Activated T-cell treated with anti-CD3 and anti-CD28 coated beads, Interleukin-2, amount 50 U/mL, for 24 hours (primary cell): ENCODE data around the gene OR5T3.
"Not testable (repeated sequence)": the region's sequence is repeated elsewhere in the genome, so short reads cannot be mapped to it uniquely, and the experiment has no call there.

Experiments used
- DNase-seq: peaks from one replicate; pipeline ENCODE4 v3.0.0-alpha.2; 2020
- H3K27ac Mint-ChIP-seq: 2 replicates; pipeline ENCODE4 v1.8.0; 2020; ENCODE audit warnings: mild to moderate bottlenecking, mixed read lengths
- H3K27me3 Mint-ChIP-seq: 2 replicates; pipeline ENCODE4 v1.8.0; 2020; ENCODE audit warnings: mixed read lengths
- H3K36me3 Mint-ChIP-seq: 2 replicates; pipeline ENCODE4 v1.8.0; 2020; ENCODE audit warnings: low read depth, mixed read lengths
- H3K4me1 Mint-ChIP-seq: 2 replicates; pipeline ENCODE4 v1.8.0; 2020; ENCODE audit warnings: low read depth, mixed read lengths
- H3K4me3 Mint-ChIP-seq: 2 replicates; pipeline ENCODE4 v1.8.0; 2020; ENCODE audit warnings: mild to moderate bottlenecking, moderate library complexity, mixed read lengths
- H3K9me3 Mint-ChIP-seq: 2 replicates; pipeline ENCODE4 v1.8.0; 2020; ENCODE audit warnings: mixed read lengths

OR5T3 gene

DNA sequence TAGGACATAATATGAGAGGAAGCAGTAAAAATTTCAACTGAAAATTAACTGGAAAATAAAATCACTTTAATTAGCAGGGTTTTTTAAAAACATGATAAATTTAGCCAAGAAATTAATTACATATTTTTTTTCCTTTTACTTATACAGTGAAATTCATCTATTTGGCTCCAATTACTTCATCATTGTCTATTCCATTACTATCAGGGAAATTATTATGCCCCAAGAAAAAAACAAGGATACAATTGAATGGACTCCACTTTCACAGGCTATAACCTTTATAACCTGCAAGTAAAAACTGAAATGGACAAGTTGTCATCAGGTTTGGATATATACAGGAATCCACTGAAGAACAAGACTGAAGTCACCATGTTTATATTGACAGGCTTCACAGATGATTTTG, at the start of gene OR5T3:
OR5T3 (plus strand) TSS at position 301 of the 400 bp plus-strand sequence; CDS start at position 301, 0 bp downstream.
- DNase-seq = no peak
- Mint-ChIP-seq H3K4me1 (no peaks in the 10 kb centered on the region), H3K4me3 (no peak within 1 kb of the TSS), H3K27me3 (no peaks in the 10 kb centered on the region), H3K9me3 (peaks cover 6% of the 10 kb centered on the region), H3K36me3 (no peaks in the 10 kb centered on the region), H3K27ac (no peak within 1 kb of the TSS)

DNA sequence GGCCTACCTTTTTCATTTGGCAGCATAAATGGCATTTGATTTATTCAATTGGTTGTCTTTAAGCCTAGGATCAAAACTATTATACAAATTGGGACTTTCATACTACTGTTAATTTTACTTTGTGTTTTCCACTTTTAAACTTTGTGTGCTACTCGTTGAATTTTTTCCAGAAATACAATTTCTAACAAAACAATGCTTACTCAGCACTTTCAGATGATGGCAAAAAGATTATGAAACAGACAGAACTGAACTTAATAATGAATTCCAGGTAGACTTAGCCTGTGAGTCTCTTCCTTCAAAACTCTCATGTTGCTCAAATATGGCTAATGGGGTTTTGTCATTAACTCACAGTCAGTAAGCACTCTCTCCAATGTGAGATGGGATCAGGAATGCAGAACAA, 44.3 kb upstream of the OR5T3 start:
- no peak overlapping the region for H3K4me3 Mint-ChIP-seq
- H3K36me3 Mint-ChIP-seq = no peaks in the 10 kb centered on the region
- DNase-seq = no peak
- H3K27ac Mint-ChIP-seq = no peak overlapping the region
- peaks cover 23% of the 10 kb centered on the region for H3K9me3 Mint-ChIP-seq
- no peaks in the 10 kb centered on the region for H3K27me3 Mint-ChIP-seq
- no peaks in the 10 kb centered on the region for H3K4me1 Mint-ChIP-seq

DNA sequence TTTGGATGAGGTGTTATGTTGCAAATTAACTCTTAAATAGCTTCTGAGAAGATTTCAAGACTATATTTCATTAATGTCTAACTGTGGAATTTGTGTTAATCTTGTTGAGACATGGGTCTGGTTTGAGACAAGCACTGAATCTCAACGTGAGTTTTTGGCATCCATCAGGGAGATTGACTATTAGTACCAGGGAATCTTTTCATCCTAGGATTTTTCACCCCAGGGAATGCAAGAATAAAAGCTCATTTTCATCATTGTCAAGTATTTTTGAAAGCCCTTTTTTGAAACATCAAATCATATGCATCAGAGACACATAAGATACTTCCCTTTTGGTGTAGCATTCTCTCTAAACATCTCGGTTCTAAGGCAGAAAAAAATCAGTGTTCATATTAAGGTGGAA, 37.5 kb upstream of the OR5T3 start:
- H3K4me1 Mint-ChIP-seq = no peaks in the 10 kb centered on the region
- DNase-seq = no peak
- no peaks in the 10 kb centered on the region for H3K27me3 Mint-ChIP-seq
- H3K9me3 Mint-ChIP-seq = peaks cover 39% of the 10 kb centered on the region
- H3K36me3 Mint-ChIP-seq = no peaks in the 10 kb centered on the region
- no peak overlapping the region for H3K4me3 Mint-ChIP-seq
- H3K27ac Mint-ChIP-seq = no peak overlapping the region

DNA sequence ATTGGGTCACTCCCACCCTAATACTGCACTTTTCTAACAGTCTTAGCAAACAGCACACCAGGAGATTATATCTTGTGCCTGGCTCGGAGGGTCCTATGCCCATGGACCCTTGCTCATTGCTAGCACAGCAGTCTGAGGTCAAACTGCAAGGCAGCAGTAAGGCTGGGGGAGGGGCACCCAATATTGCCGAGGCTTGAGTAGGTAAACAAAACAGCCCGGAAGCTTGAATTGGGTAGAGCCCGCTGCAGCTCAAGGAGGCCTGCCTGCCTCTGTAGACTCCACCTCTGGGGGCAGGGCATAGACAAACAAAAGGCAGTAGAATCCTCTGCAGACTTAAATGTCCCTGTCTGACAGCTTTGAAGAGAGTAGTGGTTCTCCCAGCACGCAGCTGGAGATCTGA, 32.3 kb upstream of the OR5T3 start:
- not testable (repeated sequence) for H3K4me3 Mint-ChIP-seq, H3K36me3 Mint-ChIP-seq, H3K4me1 Mint-ChIP-seq, H3K27me3 Mint-ChIP-seq, H3K27ac Mint-ChIP-seq, DNase-seq
- peaks cover 42% of the 10 kb centered on the region for H3K9me3 Mint-ChIP-seq

DNA sequence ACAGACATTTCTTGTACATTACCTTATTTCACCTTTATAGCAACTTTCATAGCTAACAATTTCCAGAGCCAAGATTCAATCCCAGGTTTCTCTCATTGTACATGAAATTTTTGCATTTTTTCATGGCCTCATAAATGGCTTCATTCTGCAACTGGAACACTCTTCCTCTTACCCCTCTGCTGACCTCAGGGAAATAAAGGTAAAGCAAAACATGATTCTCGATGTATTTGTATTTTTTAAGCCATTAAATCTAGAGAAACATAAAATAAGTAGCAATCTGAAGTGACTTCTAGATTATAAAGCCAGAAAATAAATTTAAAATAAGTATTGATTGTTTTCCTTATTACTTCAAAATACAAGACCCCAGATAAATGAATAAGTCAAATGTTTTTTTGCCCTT, 17.9 kb upstream of the OR5T3 start, which contains the start of gene OR5T2:
OR5T2 (minus strand) TSS at position 101 of the 400 bp plus-strand sequence. CDS start 1,193 bp downstream, outside the sequence.
- Mint-ChIP-seq H3K27me3 (no peaks in the 10 kb centered on the region), H3K4me3 (no peak within 1 kb of the TSS), H3K36me3 (no peaks in the 10 kb centered on the region), H3K4me1 (no peaks in the 10 kb centered on the region), H3K27ac (no peak within 1 kb of the TSS), H3K9me3 (peaks cover 15% of the 10 kb centered on the region)
- no peak for DNase-seq

DNA sequence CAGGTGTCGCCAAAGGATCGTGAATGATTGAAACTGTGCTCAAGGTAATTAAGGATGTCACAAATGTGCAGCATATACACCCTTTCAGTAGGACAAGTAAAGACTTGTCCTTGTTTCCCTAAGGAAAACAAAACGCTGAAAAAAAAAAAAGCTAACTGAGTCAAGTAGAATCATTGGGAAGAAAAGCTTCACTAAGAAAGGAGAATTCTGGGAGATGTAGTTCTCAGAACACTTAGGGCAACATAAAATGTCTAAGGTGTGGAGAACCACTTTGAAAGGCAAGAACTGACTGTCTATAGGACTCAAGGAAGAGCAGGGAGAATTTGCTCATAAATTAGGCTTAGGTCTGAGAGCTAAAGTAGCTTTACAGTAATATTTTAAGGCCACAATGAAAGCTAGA, 19.0 kb downstream of the OR5T3 start:
- Mint-ChIP-seq H3K9me3 (peaks cover 23% of the 10 kb centered on the region), H3K36me3 (no peaks in the 10 kb centered on the region), H3K4me3 (no peak overlapping the region), H3K27me3 (no peaks in the 10 kb centered on the region), H3K4me1 (no peaks in the 10 kb centered on the region), H3K27ac (no peak overlapping the region)
- DNase-seq = no peak

DNA sequence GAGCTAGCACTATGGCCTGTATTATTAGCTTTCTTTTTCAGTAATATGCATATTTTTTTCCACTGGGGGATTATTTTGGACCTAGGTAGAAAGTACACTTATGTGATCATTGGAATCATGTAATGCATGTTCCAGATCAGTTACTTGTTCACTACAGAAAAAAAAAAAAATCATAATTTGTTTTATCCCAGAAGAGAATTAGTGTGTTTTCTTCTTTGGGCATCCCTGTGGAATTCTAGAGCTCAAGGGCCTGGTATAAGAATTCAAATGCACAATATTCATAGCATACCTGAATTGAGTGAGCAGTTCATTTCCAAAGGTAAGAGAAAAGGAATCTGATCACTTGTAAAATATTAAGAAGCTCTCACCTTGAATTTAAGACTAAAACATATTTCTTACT, 21.8 kb downstream of the OR5T3 start, which contains the start of gene OR5T1:
OR5T1 (plus strand) TSS at position 301 of the 400 bp plus-strand sequence. CDS start 1,485 bp downstream, outside the sequence.
- H3K4me1 Mint-ChIP-seq = no peaks in the 10 kb centered on the region
- peaks cover 28% of the 10 kb centered on the region for H3K9me3 Mint-ChIP-seq
- no peaks in the 10 kb centered on the region for H3K27me3 Mint-ChIP-seq
- H3K27ac Mint-ChIP-seq = no peak within 1 kb of the TSS
- no peaks in the 10 kb centered on the region for H3K36me3 Mint-ChIP-seq
- DNase-seq = no peak
- no peak within 1 kb of the TSS for H3K4me3 Mint-ChIP-seq

DNA sequence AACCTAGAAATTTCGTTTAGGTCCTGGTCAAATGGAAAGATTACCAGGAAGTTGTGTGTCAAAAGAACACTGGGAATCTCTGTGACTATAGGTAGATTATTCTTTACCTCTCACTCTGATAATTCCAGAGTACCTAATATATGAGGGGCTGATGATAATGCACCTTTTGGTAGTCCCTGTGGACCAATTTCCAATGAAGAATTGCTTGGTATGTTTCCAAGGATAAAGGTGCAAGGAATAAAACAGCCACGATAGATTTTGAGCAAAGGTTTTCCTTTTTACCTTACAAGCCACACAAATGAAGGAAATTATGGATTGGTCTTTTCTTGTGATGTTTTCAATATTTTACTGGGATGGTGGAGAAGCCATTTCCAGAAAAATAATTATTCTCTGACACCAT, 40.1 kb downstream of the OR5T3 start, which contains the start of gene OR8H1:
OR8H1 (minus strand) TSS at position 101 of the 400 bp plus-strand sequence. CDS start 1,192 bp downstream, outside the sequence.
- no peaks in the 10 kb centered on the region for H3K27me3 Mint-ChIP-seq
- H3K27ac Mint-ChIP-seq = no peak within 1 kb of the TSS
- DNase-seq = no peak
- H3K9me3 Mint-ChIP-seq = peaks cover 15% of the 10 kb centered on the region
- H3K36me3 Mint-ChIP-seq = no peaks in the 10 kb centered on the region
- H3K4me3 Mint-ChIP-seq = no peak within 1 kb of the TSS
- H3K4me1 Mint-ChIP-seq = no peaks in the 10 kb centered on the region

DNA sequence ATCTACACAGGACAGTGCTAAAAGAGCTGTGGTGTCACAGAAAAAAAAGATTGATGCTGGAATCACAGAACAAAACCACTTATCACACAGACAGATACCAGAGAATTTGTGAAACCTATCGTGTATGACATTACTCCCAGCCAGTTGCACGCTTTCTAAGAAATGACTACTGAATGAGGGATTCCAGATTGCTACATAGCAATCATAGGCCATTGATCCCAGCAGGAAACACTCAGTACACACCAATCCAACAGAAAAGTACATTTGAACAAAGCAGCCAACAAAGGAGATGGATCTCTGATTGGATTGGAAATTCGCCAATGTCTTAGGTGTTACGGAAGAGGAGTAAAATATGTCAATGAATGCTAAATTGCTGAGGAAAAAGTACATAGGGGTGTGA, 44.8 kb downstream of the OR5T3 start:
- no peak overlapping the region for H3K4me3 Mint-ChIP-seq
- peaks cover 14% of the 10 kb centered on the region for H3K9me3 Mint-ChIP-seq
- no peak for DNase-seq

More for the DNA sequence above, 44.8 kb downstream of the OR5T3 start:
- no peaks in the 10 kb centered on the region for H3K4me1 Mint-ChIP-seq
- no peaks in the 10 kb centered on the region for H3K36me3 Mint-ChIP-seq
- no peak overlapping the region for H3K27ac Mint-ChIP-seq
- H3K27me3 Mint-ChIP-seq = no peaks in the 10 kb centered on the region
